ENCODE results near the gene KIF5A.

DNA sequence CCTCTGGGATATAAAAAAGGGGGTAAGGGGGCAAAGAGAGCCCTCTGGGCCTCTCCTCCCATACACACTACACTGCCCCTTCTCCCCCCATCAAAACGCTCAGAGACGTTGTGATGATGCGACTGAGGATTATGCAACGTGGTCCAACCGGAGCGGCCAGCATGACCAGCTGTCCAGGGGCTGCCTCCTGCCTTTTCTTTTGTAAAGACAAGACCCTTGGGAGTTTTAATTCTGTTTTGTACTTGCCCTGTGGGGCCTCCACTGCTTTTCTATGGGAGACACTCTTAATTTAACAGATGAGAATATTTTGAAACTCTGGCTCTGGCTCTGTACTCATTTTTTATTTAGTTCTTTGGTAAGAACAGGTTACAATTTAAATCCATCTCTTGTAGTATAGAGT lies 20.0 kb upstream of the KIF5A start:
- TF ChIP-seq, protein P1, sequence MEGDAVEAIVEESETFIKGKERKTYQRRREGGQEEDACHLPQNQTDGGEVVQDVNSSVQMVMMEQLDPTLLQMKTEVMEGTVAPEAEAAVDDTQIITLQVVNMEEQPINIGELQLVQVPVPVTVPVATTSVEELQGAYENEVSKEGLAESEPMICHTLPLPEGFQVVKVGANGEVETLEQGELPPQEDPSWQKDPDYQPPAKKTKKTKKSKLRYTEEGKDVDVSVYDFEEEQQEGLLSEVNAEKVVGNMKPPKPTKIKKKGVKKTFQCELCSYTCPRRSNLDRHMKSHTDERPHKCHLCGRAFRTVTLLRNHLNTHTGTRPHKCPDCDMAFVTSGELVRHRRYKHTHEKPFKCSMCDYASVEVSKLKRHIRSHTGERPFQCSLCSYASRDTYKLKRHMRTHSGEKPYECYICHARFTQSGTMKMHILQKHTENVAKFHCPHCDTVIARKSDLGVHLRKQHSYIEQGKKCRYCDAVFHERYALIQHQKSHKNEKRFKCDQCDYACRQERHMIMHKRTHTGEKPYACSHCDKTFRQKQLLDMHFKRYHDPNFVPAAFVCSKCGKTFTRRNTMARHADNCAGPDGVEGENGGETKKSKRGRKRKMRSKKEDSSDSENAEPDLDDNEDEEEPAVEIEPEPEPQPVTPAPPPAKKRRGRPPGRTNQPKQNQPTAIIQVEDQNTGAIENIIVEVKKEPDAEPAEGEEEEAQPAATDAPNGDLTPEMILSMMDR (IDR thresholded peaks at IDR 0.05) = no peak
- no peak for TF ChIP-seq EZH2phosphoT487 (IDR thresholded peaks at IDR 0.05)

Data from neural progenitor cell (in vitro differentiated cells).